AML-193 (cell line): Measurements from ENCODE around the gene RYR2.
"Not testable (repeated sequence)": the region's sequence is repeated elsewhere in the genome, so short reads cannot be mapped to it uniquely, and the experiment has no call there.

Source experiments
- DNase-seq, 2 experiments: peaks; one replicate each; lab custom pipeline; 2025; lab: John Stamatoyannopoulos, UW

RYR2 gene

GRCh38 chr1:237261198-237261597 is 219.2 kb downstream of the RYR2 start:
- no peak for DNase-seq

GRCh38 chr1:237267743-237268142 is 225.8 kb downstream of the RYR2 start:
- no peak for DNase-seq

- no peak for DNase-seq
Measured at GRCh38 chr1:237269938-237270337, 228.0 kb downstream of the RYR2 start.

GRCh38 chr1:237270353-237270752 is 228.4 kb downstream of the RYR2 start:
- no peak for DNase-seq

GRCh38 chr1:237277994-237278393 is 236.0 kb downstream of the RYR2 start:
- DNase-seq, result not testable (repeated sequence)

- DNase-seq, result no peak
Measured at GRCh38 chr1:237279629-237280028, 237.6 kb downstream of the RYR2 start.

- DNase-seq, result no peak
Measured at GRCh38 chr1:237281481-237281880, 239.5 kb downstream of the RYR2 start.

GRCh38 chr1:237282208-237282783 is 240.3 kb downstream of the RYR2 start:
- DNase-seq, result no peak

- DNase-seq, result no peak
Measured at GRCh38 chr1:237287876-237288521, 246.0 kb downstream of the RYR2 start.

- no peak for DNase-seq
Measured at GRCh38 chr1:237293804-237294203, 251.8 kb downstream of the RYR2 start.

- no peak for DNase-seq
Measured at GRCh38 chr1:237296861-237297260, 254.9 kb downstream of the RYR2 start.

GRCh38 chr1:237300642-237301041 is 258.7 kb downstream of the RYR2 start:
- DNase-seq, result no peak

- DNase-seq, result no peak
Measured at GRCh38 chr1:237303929-237304328, 261.9 kb downstream of the RYR2 start.

- no peak for DNase-seq
Measured at GRCh38 chr1:237306726-237307125, 264.7 kb downstream of the RYR2 start.

GRCh38 chr1:237309595-237310118 is 267.7 kb downstream of the RYR2 start:
- no peak for DNase-seq

GRCh38 chr1:237316352-237316751 is 274.4 kb downstream of the RYR2 start:
- no peak for DNase-seq

GRCh38 chr1:237318748-237319147 is 276.8 kb downstream of the RYR2 start:
- no peak for DNase-seq

GRCh38 chr1:237320890-237321289 is 278.9 kb downstream of the RYR2 start:
- no peak for DNase-seq

- DNase-seq, result no peak
Measured at GRCh38 chr1:237324226-237324625, 282.2 kb downstream of the RYR2 start.

GRCh38 chr1:237327061-237327460 is 285.1 kb downstream of the RYR2 start:
- no peak for DNase-seq

- DNase-seq, result no peak
Measured at GRCh38 chr1:237340892-237341291, 298.9 kb downstream of the RYR2 start.

- no peak for DNase-seq
Measured at GRCh38 chr1:237341391-237341790, 299.4 kb downstream of the RYR2 start.

- no peak for DNase-seq
Measured at GRCh38 chr1:237342730-237343129, 300.7 kb downstream of the RYR2 start.

- no peak for DNase-seq
Measured at GRCh38 chr1:237352747-237353146, 310.8 kb downstream of the RYR2 start.
